Stimulated activated effector memory CD8-positive, alpha-beta T cell treated with anti-CD3 and anti-CD28 coated beads, Interleukin-12 subunit alpha, Interleukin-12 subunit beta, amount 100 ng/mL, for 72 hours (primary cell): ENCODE measurements around the gene AFAP1.

Source experiments
- ATAC-seq: fragments of 150-1000 bp; cut with Tn5 transposase; 2 replicates; pipeline ENCODE4 v1.10.0; 2021
- DNase-seq, 2 donors: peaks; one replicate each; pipeline ENCODE4 v3.0.0; 2021 to 2022; ENCODE audit warnings: low spot score in 2 of 2
- H3K27ac Mint-ChIP-seq: one replicate; pipeline ENCODE4 v1.8.0; 2022; ENCODE audit warnings: mild to moderate bottlenecking, mixed read lengths
- H3K36me3 Mint-ChIP-seq: one replicate; pipeline ENCODE4 v1.8.0; 2022; ENCODE audit warnings: mild to moderate bottlenecking, mixed read lengths
- H3K4me1 Mint-ChIP-seq: one replicate; pipeline ENCODE4 v1.8.0; 2022; ENCODE audit warnings: mixed read lengths
- H3K4me3 Mint-ChIP-seq: one replicate; pipeline ENCODE4 v1.8.0; 2022; ENCODE audit warnings: mild to moderate bottlenecking, mixed read lengths
- H3K9me3 Mint-ChIP-seq: one replicate; pipeline ENCODE4 v1.8.0; 2022; ENCODE audit warnings: mixed read lengths

Gene AFAP1

GRCh38 chr4:7828793-7829301 lies 110.8 kb downstream of the AFAP1 start:
- Mint-ChIP-seq H3K4me1 (peaks cover 68% of the 10 kb centered on the region), H3K9me3 (no peaks in the 10 kb centered on the region), H3K27ac (peak overlapping the region; percentile 84), H3K36me3 (peaks cover 48% of the 10 kb centered on the region), H3K4me3 (peak overlapping the region; percentile 59)
- ATAC-seq (peak; percentile 3), DNase-seq (no peak)

- H3K4me1 Mint-ChIP-seq = peaks cover 67% of the 10 kb centered on the region
- H3K4me3 Mint-ChIP-seq = peak overlapping the region; percentile 59
These were observed 111.5 kb downstream of the AFAP1 start for GRCh38 chr4:7828011-7828720.

GRCh38 chr4:7827566-7827965 lies 112.1 kb downstream of the AFAP1 start:
- no peak for DNase-seq
- H3K27ac Mint-ChIP-seq = peak overlapping the region; percentile 84
- no peak for ATAC-seq
- H3K4me1 Mint-ChIP-seq = peaks cover 61% of the 10 kb centered on the region
- no peaks in the 10 kb centered on the region for H3K9me3 Mint-ChIP-seq
- peaks cover 53% of the 10 kb centered on the region for H3K36me3 Mint-ChIP-seq
- H3K4me3 Mint-ChIP-seq = peak overlapping the region; percentile 59

More at GRCh38 chr4:7828011-7828720, 111.5 kb downstream of the AFAP1 start:
- DNase-seq (peak; percentile 35 to 83), ATAC-seq (peak; percentile 88)
- Mint-ChIP-seq H3K27ac (peak overlapping the region; percentile 84), H3K36me3 (peaks cover 47% of the 10 kb centered on the region), H3K9me3 (no peaks in the 10 kb centered on the region)

GRCh38 chr4:7826909-7827306 lies 112.8 kb downstream of the AFAP1 start:
- DNase-seq = no peak
- H3K27ac Mint-ChIP-seq = peak overlapping the region; percentile 84
- no peak for ATAC-seq
- H3K36me3 Mint-ChIP-seq = peaks cover 53% of the 10 kb centered on the region
- H3K4me3 Mint-ChIP-seq = peak overlapping the region; percentile 59
- peaks cover 55% of the 10 kb centered on the region for H3K4me1 Mint-ChIP-seq
- H3K9me3 Mint-ChIP-seq = no peaks in the 10 kb centered on the region

- Mint-ChIP-seq H3K4me1 (peaks cover 49% of the 10 kb centered on the region), H3K36me3 (peaks cover 48% of the 10 kb centered on the region), H3K9me3 (no peaks in the 10 kb centered on the region), H3K27ac (peak overlapping the region; percentile 84), H3K4me3 (peak overlapping the region; percentile 59)
- DNase-seq (no peak), ATAC-seq (no peak)
These were observed 113.3 kb downstream of the AFAP1 start for GRCh38 chr4:7826176-7826908.

- ATAC-seq (no peak), DNase-seq (no peak)
- Mint-ChIP-seq H3K4me3 (no peak overlapping the region), H3K36me3 (peaks cover 46% of the 10 kb centered on the region), H3K27ac (no peak overlapping the region), H3K4me1 (peaks cover 39% of the 10 kb centered on the region), H3K9me3 (no peaks in the 10 kb centered on the region)
These were observed 115.4 kb downstream of the AFAP1 start for GRCh38 chr4:7824218-7824617.

- Mint-ChIP-seq H3K36me3 (peaks cover 44% of the 10 kb centered on the region), H3K4me1 (peaks cover 31% of the 10 kb centered on the region), H3K27ac (no peak overlapping the region), H3K9me3 (no peaks in the 10 kb centered on the region), H3K4me3 (no peak overlapping the region)
- DNase-seq (no peak), ATAC-seq (no peak)
These were observed 116.2 kb downstream of the AFAP1 start for GRCh38 chr4:7823416-7823824.

- Mint-ChIP-seq H3K36me3 (peaks cover 40% of the 10 kb centered on the region), H3K4me1 (peaks cover 25% of the 10 kb centered on the region), H3K9me3 (no peaks in the 10 kb centered on the region), H3K27ac (no peak overlapping the region), H3K4me3 (no peak overlapping the region)
- DNase-seq (no peak), ATAC-seq (no peak)
These were observed 116.8 kb downstream of the AFAP1 start for GRCh38 chr4:7822877-7823276.

GRCh38 chr4:7822137-7822505 lies 117.5 kb downstream of the AFAP1 start:
- Mint-ChIP-seq H3K4me1 (peaks cover 18% of the 10 kb centered on the region), H3K36me3 (peaks cover 38% of the 10 kb centered on the region), H3K27ac (no peak overlapping the region), H3K9me3 (no peaks in the 10 kb centered on the region), H3K4me3 (no peak overlapping the region)
- ATAC-seq = no peak
- no peak for DNase-seq

- no peak for DNase-seq
- H3K4me3 Mint-ChIP-seq = no peak overlapping the region
- H3K4me1 Mint-ChIP-seq = peaks cover 11% of the 10 kb centered on the region
- H3K9me3 Mint-ChIP-seq = no peaks in the 10 kb centered on the region
- no peak for ATAC-seq
- H3K36me3 Mint-ChIP-seq = peaks cover 38% of the 10 kb centered on the region
- no peak overlapping the region for H3K27ac Mint-ChIP-seq
These were observed 118.2 kb downstream of the AFAP1 start for GRCh38 chr4:7821245-7822136.

- Mint-ChIP-seq H3K27ac (no peak overlapping the region), H3K4me1 (peaks cover 6% of the 10 kb centered on the region), H3K36me3 (peaks cover 34% of the 10 kb centered on the region), H3K4me3 (no peak overlapping the region), H3K9me3 (no peaks in the 10 kb centered on the region)
- DNase-seq (no peak), ATAC-seq (no peak)
These were observed 119.4 kb downstream of the AFAP1 start for GRCh38 chr4:7820031-7820818.

- no peak for DNase-seq
- no peak for ATAC-seq
These were observed 120.2 kb downstream of the AFAP1 start for GRCh38 chr4:7819446-7819845.

GRCh38 chr4:7818399-7818911 lies 121.2 kb downstream of the AFAP1 start:
- ATAC-seq (no peak), DNase-seq (no peak)
- Mint-ChIP-seq H3K9me3 (no peaks in the 10 kb centered on the region), H3K27ac (no peak overlapping the region), H3K36me3 (peaks cover 49% of the 10 kb centered on the region), H3K4me3 (no peak overlapping the region), H3K4me1 (peaks cover 6% of the 10 kb centered on the region)

More at GRCh38 chr4:7819446-7819845, 120.2 kb downstream of the AFAP1 start:
- peaks cover 39% of the 10 kb centered on the region for H3K36me3 Mint-ChIP-seq
- peak overlapping the region; percentile 58 for H3K27ac Mint-ChIP-seq
- H3K4me1 Mint-ChIP-seq = peaks cover 6% of the 10 kb centered on the region
- H3K9me3 Mint-ChIP-seq = no peaks in the 10 kb centered on the region
- no peak overlapping the region for H3K4me3 Mint-ChIP-seq

- Mint-ChIP-seq H3K9me3 (no peaks in the 10 kb centered on the region), H3K27ac (no peak overlapping the region), H3K4me1 (peaks cover 6% of the 10 kb centered on the region), H3K4me3 (no peak overlapping the region), H3K36me3 (peaks cover 46% of the 10 kb centered on the region)
- no peak for ATAC-seq
- no peak for DNase-seq
These were observed 121.7 kb downstream of the AFAP1 start for GRCh38 chr4:7817877-7818398.
